Skin of body (tissue), 2 donors: ENCODE results near the gene MDP1. TPM values are rescaled to one million over a fixed set of nuclear protein-coding genes. Genes with fewer than 3 reads are reported as not detected.
A peak's percentile ranks its signal among the peaks of the same experiment; 100 is the strongest.

Experiments used
- DNase-seq: peaks from one replicate; lab custom pipeline; 2025; lab: John Stamatoyannopoulos, UW
- total RNA-seq: library from RNA; depleted of rRNA; stranded (reverse); fragments of >200 nt; gene quantifications from one replicate; pipeline ENCODE4 v1.2.3, GENCODE V29; 2014

MDP1 gene
- total RNA-seq, 1 donor from 2014 or later = 9.5 TPM

GRCh38 chr14:24182110-24182882, 33.6 kb downstream of the MDP1 start:
- DNase-seq = no peak

GRCh38 chr14:24181371-24182077, 34.3 kb downstream of the MDP1 start:
- DNase-seq = no peak

GRCh38 chr14:24179961-24180796, 35.7 kb downstream of the MDP1 start:
- DNase-seq = no peak

GRCh38 chr14:24179294-24179960, 36.4 kb downstream of the MDP1 start:
- no peak for DNase-seq

- no peak for DNase-seq
Measured at GRCh38 chr14:24178399-24179178, 37.3 kb downstream of the MDP1 start.

GRCh38 chr14:24177891-24178290, 38.0 kb downstream of the MDP1 start:
- no peak for DNase-seq

- no peak for DNase-seq
Measured at GRCh38 chr14:24177041-24177825, 38.6 kb downstream of the MDP1 start.

GRCh38 chr14:24176599-24176998, 39.3 kb downstream of the MDP1 start:
- DNase-seq = no peak

- DNase-seq = no peak
Measured at GRCh38 chr14:24172871-24173281, 43.0 kb downstream of the MDP1 start.

- no peak for DNase-seq
Measured at GRCh38 chr14:24172261-24172860, 43.5 kb downstream of the MDP1 start.

GRCh38 chr14:24171422-24172260, 44.2 kb downstream of the MDP1 start, which contains the start of gene REC8:
TSS of gene REC8 (plus strand) at chr14:24172080. CDS start at chr14:24172553, 473 bp downstream.
- DNase-seq = peak; percentile 87

GRCh38 chr14:24167469-24168114, 48.3 kb downstream of the MDP1 start:
- DNase-seq = no peak

GRCh38 chr14:24165785-24166184, 50.1 kb downstream of the MDP1 start:
- DNase-seq = no peak

- no peak for DNase-seq
Measured at GRCh38 chr14:24164518-24164991, 51.3 kb downstream of the MDP1 start.
